Measurements from ENCODE around the gene NFE2. TPM values are rescaled to one million over a fixed set of nuclear protein-coding genes. Genes with fewer than 3 reads are reported as not detected.

NFE2 gene
- total RNA-seq, 4 donors from 2014 or later: 2.5 to 18.6 (median 8.1) TPM

- no peak overlapping the region for H3K4me3 ChIP-seq (ENCODE audit: low read depth, poor library complexity, severe bottlenecking)
- TF ChIP-seq POLR2A (IDR thresholded peaks at IDR 0.05): no peak
- TF ChIP-seq CTCF (IDR thresholded peaks at IDR 0.05): no peak
Measured at GRCh38 chr12:54300225-54300731, 537 bp downstream of the NFE2 start.

GRCh38 chr12:54299515-54300224 is 1.1 kb downstream of the NFE2 start:
- no peak overlapping the region for H3K4me3 ChIP-seq (ENCODE audit: low read depth, poor library complexity, severe bottlenecking)
- intact Hi-C loops (cut with DNase I; ENCODE audit: low total_unique reads): no loop called here

More at GRCh38 chr12:54300225-54300731, 537 bp downstream of the NFE2 start:
- 34 to 45% methylated on average over 3 of the region's 3 CpGs for WGBS, 2 donors
- intact Hi-C loops (cut with DNase I; ENCODE audit: low total_unique reads): no loop called here
- DNase-seq (ENCODE audit: low spot score in 2 of 2): peak in 1 of 2 donors; percentile 70

GRCh38 chr12:54298904-54299303 is 1.9 kb downstream of the NFE2 start:
- DNase-seq (ENCODE audit: low spot score in 2 of 2): peak in 1 of 2 donors; percentile 18
- intact Hi-C loops (cut with DNase I; ENCODE audit: low total_unique reads): no loop called here
- 73 to 90% methylated on average over 5 of the region's 5 CpGs for WGBS, 2 donors
- TF ChIP-seq CTCF (IDR thresholded peaks at IDR 0.05) (no peak), POLR2A (IDR thresholded peaks at IDR 0.05) (no peak)
- no peak overlapping the region for H3K4me3 ChIP-seq (ENCODE audit: low read depth, poor library complexity, severe bottlenecking)

More at GRCh38 chr12:54299515-54300224, 1.1 kb downstream of the NFE2 start:
- no peak for TF ChIP-seq POLR2A (IDR thresholded peaks at IDR 0.05)
- TF ChIP-seq CTCF (IDR thresholded peaks at IDR 0.05): no peak
- 51 to 53% methylated on average over 8 of the region's 8 CpGs for WGBS, 2 donors
- DNase-seq (ENCODE audit: low spot score in 2 of 2): peak in 1 of 2 donors; percentile 43

- no peak for TF ChIP-seq POLR2A (IDR thresholded peaks at IDR 0.05)
- no peak for TF ChIP-seq CTCF (IDR thresholded peaks at IDR 0.05)
- DNase-seq (ENCODE audit: low spot score in 2 of 2): peak in 1 of 2 donors; percentile 29
- intact Hi-C loops (cut with DNase I; ENCODE audit: low total_unique reads): no loop called here
- WGBS, 2 donors: 81 to 82% methylated on average over 5 of the region's 5 CpGs
- H3K4me3 ChIP-seq (ENCODE audit: low read depth, poor library complexity, severe bottlenecking): no peak overlapping the region
Measured at GRCh38 chr12:54296393-54297099, 4.3 kb downstream of the NFE2 start.

GRCh38 chr12:54294953-54295566 is 5.8 kb downstream of the NFE2 start:
- WGBS, 2 donors: 85 to 87% methylated on average over 9 of the region's 9 CpGs
- intact Hi-C loops (cut with DNase I; ENCODE audit: low total_unique reads): no loop called here
- no peak for TF ChIP-seq POLR2A (IDR thresholded peaks at IDR 0.05)
- no peak for TF ChIP-seq CTCF (IDR thresholded peaks at IDR 0.05)
- H3K4me3 ChIP-seq (ENCODE audit: low read depth, poor library complexity, severe bottlenecking): no peak overlapping the region
- peak in 1 of 2 donors; percentile 58 for DNase-seq (ENCODE audit: low spot score in 2 of 2)

Measured in lower leg skin (tissue), 4 donors.